ENCODE measurements around the gene STK32C. TPM values are rescaled to one million over a fixed set of nuclear protein-coding genes. Genes with fewer than 3 reads are reported as not detected.
"Not testable (repeated sequence)": the region's sequence is repeated elsewhere in the genome, so short reads cannot be mapped to it uniquely, and the experiment has no call there.

The STK32C gene
- total RNA-seq, 1 donor from 2014 or later, result 7.0 TPM

GRCh38 chr10:132162590-132163277 is 145.0 kb downstream of the STK32C start:
- ATAC-seq, result peak; percentile 24
- intact Hi-C loops (cut with DNase I), result no loop called here
- no peak for DNase-seq (ENCODE audit: missing footprints)

- ATAC-seq, result peak; percentile 45
- DNase-seq (ENCODE audit: missing footprints), result no peak
Measured at GRCh38 chr10:132162021-132162531, 145.7 kb downstream of the STK32C start.

GRCh38 chr10:132160834-132161622 is 146.7 kb downstream of the STK32C start:
- ATAC-seq; intact Hi-C loops (cut with DNase I); DNase-seq (ENCODE audit: missing footprints): not testable (repeated sequence)

More at GRCh38 chr10:132162021-132162531, 145.7 kb downstream of the STK32C start:
- intact Hi-C loops (cut with DNase I), result no loop called here

- intact Hi-C loops (cut with DNase I); DNase-seq (ENCODE audit: missing footprints); ATAC-seq: not testable (repeated sequence)
Measured at GRCh38 chr10:132160231-132160630, 147.5 kb downstream of the STK32C start.

- ATAC-seq; intact Hi-C loops (cut with DNase I); DNase-seq (ENCODE audit: missing footprints): not testable (repeated sequence)
Measured at GRCh38 chr10:132159302-132160230, 148.2 kb downstream of the STK32C start.

GRCh38 chr10:132158823-132159222 is 148.9 kb downstream of the STK32C start:
- intact Hi-C loops (cut with DNase I), result no loop called here
- ATAC-seq (no peak), DNase-seq (ENCODE audit: missing footprints) (no peak)

- ATAC-seq, result no peak
- intact Hi-C loops (cut with DNase I), result no loop called here
- no peak for DNase-seq (ENCODE audit: missing footprints)
Measured at GRCh38 chr10:132158122-132158741, 149.5 kb downstream of the STK32C start.

Other genes with a start within 250 kb of the STK32C start
- gene JAKMIP3, start 242.0 kb downstream of the STK32C start, total RNA-seq, result 1.6 TPM
- gene DPYSL4, start 121.0 kb downstream of the STK32C start, total RNA-seq, result 24.9 TPM
- 4.2 TPM for gene LRRC27, start 24.2 kb upstream of the STK32C start, total RNA-seq
- 22.3 TPM for gene PWWP2B, start 89.2 kb upstream of the STK32C start, total RNA-seq
- gene INPP5A, start 229.8 kb upstream of the STK32C start, total RNA-seq, result 108 TPM